ENCODE data around the gene ZNG1F. TPM values are rescaled to one million over a fixed set of nuclear protein-coding genes. Genes with fewer than 3 reads are reported as not detected.
"Not testable (repeated sequence)": the region's sequence is repeated elsewhere in the genome, so short reads cannot be mapped to it uniquely, and the experiment has no call there.

The ZNG1F gene
- polyA plus RNA-seq, 1 donor from 2014 or later, result 30.9 TPM

- not testable (repeated sequence) for H4K20me1 ChIP-seq (ENCODE audit: insufficient read depth); H3K79me2 ChIP-seq (replicated peaks; ENCODE audit: insufficient read depth, low read length); H3K9me3 ChIP-seq (ENCODE audit: low read length); H3F3A ChIP-seq (ENCODE audit: insufficient read depth, low read length, poor library complexity, severe bottlenecking); H3K9me2 ChIP-seq (ENCODE audit: insufficient read depth, low read length); H3K27me3 ChIP-seq (ENCODE audit: insufficient read depth, low read depth, low read length); H2AFZ ChIP-seq (ENCODE audit: low read depth, low read length); H3K4me3 ChIP-seq (ENCODE audit: low read length); H3K9ac ChIP-seq (ENCODE audit: low read length); H3K4me2 ChIP-seq (ENCODE audit: low read length); H3K27ac ChIP-seq (ENCODE audit: low read length); H3K36me3 ChIP-seq (ENCODE audit: insufficient read depth, low read length)
These were observed 84.6 kb downstream of the ZNG1F start for GRCh38 chr9:41104542-41104941.

GRCh38 chr9:41100508-41100907 is 88.6 kb downstream of the ZNG1F start:
- not testable (repeated sequence) for H3K9ac ChIP-seq (ENCODE audit: low read length); H3K27me3 ChIP-seq (ENCODE audit: insufficient read depth, low read depth, low read length)

GRCh38 chr9:41098759-41099158 is 90.4 kb downstream of the ZNG1F start:
- not testable (repeated sequence) for H3K27ac ChIP-seq (ENCODE audit: low read length); H3K9me3 ChIP-seq (ENCODE audit: low read length); H3K9me2 ChIP-seq (ENCODE audit: insufficient read depth, low read length); H2AFZ ChIP-seq (ENCODE audit: low read depth, low read length); H3K4me2 ChIP-seq (ENCODE audit: low read length); H3K27me3 ChIP-seq (ENCODE audit: insufficient read depth, low read depth, low read length); H3F3A ChIP-seq (ENCODE audit: insufficient read depth, low read length, poor library complexity, severe bottlenecking); H3K79me2 ChIP-seq (replicated peaks; ENCODE audit: insufficient read depth, low read length); H3K4me3 ChIP-seq (ENCODE audit: low read length); H3K36me3 ChIP-seq (ENCODE audit: insufficient read depth, low read length); H4K20me1 ChIP-seq (ENCODE audit: insufficient read depth); H3K9ac ChIP-seq (ENCODE audit: low read length)

More at GRCh38 chr9:41100508-41100907, 88.6 kb downstream of the ZNG1F start:
- H3K79me2 ChIP-seq (replicated peaks; ENCODE audit: insufficient read depth, low read length); H3F3A ChIP-seq (ENCODE audit: insufficient read depth, low read length, poor library complexity, severe bottlenecking); H4K20me1 ChIP-seq (ENCODE audit: insufficient read depth); H3K9me3 ChIP-seq (ENCODE audit: low read length); H2AFZ ChIP-seq (ENCODE audit: low read depth, low read length); H3K9me2 ChIP-seq (ENCODE audit: insufficient read depth, low read length); H3K36me3 ChIP-seq (ENCODE audit: insufficient read depth, low read length); H3K4me3 ChIP-seq (ENCODE audit: low read length); H3K27ac ChIP-seq (ENCODE audit: low read length); H3K4me2 ChIP-seq (ENCODE audit: low read length): not testable (repeated sequence)

- not testable (repeated sequence) for H2AFZ ChIP-seq (ENCODE audit: low read depth, low read length); H4K20me1 ChIP-seq (ENCODE audit: insufficient read depth); H3K9ac ChIP-seq (ENCODE audit: low read length); H3K9me2 ChIP-seq (ENCODE audit: insufficient read depth, low read length); H3F3A ChIP-seq (ENCODE audit: insufficient read depth, low read length, poor library complexity, severe bottlenecking); H3K36me3 ChIP-seq (ENCODE audit: insufficient read depth, low read length); H3K9me3 ChIP-seq (ENCODE audit: low read length); H3K27ac ChIP-seq (ENCODE audit: low read length); H3K27me3 ChIP-seq (ENCODE audit: insufficient read depth, low read depth, low read length); H3K79me2 ChIP-seq (replicated peaks; ENCODE audit: insufficient read depth, low read length); H3K4me3 ChIP-seq (ENCODE audit: low read length); H3K4me2 ChIP-seq (ENCODE audit: low read length)
These were observed 94.1 kb downstream of the ZNG1F start for GRCh38 chr9:41095060-41095459.

GRCh38 chr9:41094010-41094773 is 94.9 kb downstream of the ZNG1F start:
- not testable (repeated sequence) for H3K4me2 ChIP-seq (ENCODE audit: low read length); H3K9me2 ChIP-seq (ENCODE audit: insufficient read depth, low read length); H3K79me2 ChIP-seq (replicated peaks; ENCODE audit: insufficient read depth, low read length); H3K36me3 ChIP-seq (ENCODE audit: insufficient read depth, low read length); H2AFZ ChIP-seq (ENCODE audit: low read depth, low read length); H3K9ac ChIP-seq (ENCODE audit: low read length); H3K27ac ChIP-seq (ENCODE audit: low read length); H3K4me3 ChIP-seq (ENCODE audit: low read length); H4K20me1 ChIP-seq (ENCODE audit: insufficient read depth); H3K27me3 ChIP-seq (ENCODE audit: insufficient read depth, low read depth, low read length); H3K9me3 ChIP-seq (ENCODE audit: low read length); H3F3A ChIP-seq (ENCODE audit: insufficient read depth, low read length, poor library complexity, severe bottlenecking)

GRCh38 chr9:41090922-41091321 is 98.2 kb downstream of the ZNG1F start:
- H2AFZ ChIP-seq (ENCODE audit: low read depth, low read length); H3K4me2 ChIP-seq (ENCODE audit: low read length); H3K27me3 ChIP-seq (ENCODE audit: insufficient read depth, low read depth, low read length); H3F3A ChIP-seq (ENCODE audit: insufficient read depth, low read length, poor library complexity, severe bottlenecking); H3K36me3 ChIP-seq (ENCODE audit: insufficient read depth, low read length); H4K20me1 ChIP-seq (ENCODE audit: insufficient read depth); H3K27ac ChIP-seq (ENCODE audit: low read length); H3K4me3 ChIP-seq (ENCODE audit: low read length); H3K9ac ChIP-seq (ENCODE audit: low read length); H3K79me2 ChIP-seq (replicated peaks; ENCODE audit: insufficient read depth, low read length); H3K9me2 ChIP-seq (ENCODE audit: insufficient read depth, low read length); H3K9me3 ChIP-seq (ENCODE audit: low read length): not testable (repeated sequence)

- not testable (repeated sequence) for H3K9ac ChIP-seq (ENCODE audit: low read length); H2AFZ ChIP-seq (ENCODE audit: low read depth, low read length); H3K79me2 ChIP-seq (replicated peaks; ENCODE audit: insufficient read depth, low read length); H3K27ac ChIP-seq (ENCODE audit: low read length); H3K36me3 ChIP-seq (ENCODE audit: insufficient read depth, low read length); H3K4me2 ChIP-seq (ENCODE audit: low read length); H4K20me1 ChIP-seq (ENCODE audit: insufficient read depth); H3K27me3 ChIP-seq (ENCODE audit: insufficient read depth, low read depth, low read length); H3K4me3 ChIP-seq (ENCODE audit: low read length); H3F3A ChIP-seq (ENCODE audit: insufficient read depth, low read length, poor library complexity, severe bottlenecking); H3K9me2 ChIP-seq (ENCODE audit: insufficient read depth, low read length); H3K9me3 ChIP-seq (ENCODE audit: low read length)
These were observed 98.7 kb downstream of the ZNG1F start for GRCh38 chr9:41090386-41090785.

Measured in neural cell (in vitro differentiated cells).